ENCODE measurements around the gene EPN2.

Gene EPN2

GRCh38 chr17:19375732-19376131, 138.6 kb downstream of the EPN2 start:
- no peak for DNase-seq (ENCODE audit: insufficient read length, low spot score)
- peak; percentile 44 for FAIRE-seq

DNA sequence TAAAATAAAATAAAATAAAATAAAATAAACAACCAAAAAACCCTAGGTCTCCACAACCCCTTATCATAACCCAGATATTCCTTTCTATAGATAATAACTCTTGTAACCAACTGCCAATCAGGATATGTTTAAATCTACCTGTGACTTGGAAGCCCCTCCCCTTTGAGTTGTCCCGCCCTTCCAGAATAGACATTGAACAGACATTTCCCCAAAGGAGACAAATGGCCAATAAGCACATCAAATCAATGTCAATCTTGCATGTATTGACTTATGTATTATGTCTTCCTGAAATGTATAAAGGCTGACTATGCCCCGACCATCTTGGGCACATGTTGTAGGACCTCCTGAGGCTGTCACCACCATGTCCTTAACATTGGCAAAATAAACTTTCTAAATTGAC, 139.6 kb downstream of the EPN2 start:
- no peak for FAIRE-seq

DNA sequence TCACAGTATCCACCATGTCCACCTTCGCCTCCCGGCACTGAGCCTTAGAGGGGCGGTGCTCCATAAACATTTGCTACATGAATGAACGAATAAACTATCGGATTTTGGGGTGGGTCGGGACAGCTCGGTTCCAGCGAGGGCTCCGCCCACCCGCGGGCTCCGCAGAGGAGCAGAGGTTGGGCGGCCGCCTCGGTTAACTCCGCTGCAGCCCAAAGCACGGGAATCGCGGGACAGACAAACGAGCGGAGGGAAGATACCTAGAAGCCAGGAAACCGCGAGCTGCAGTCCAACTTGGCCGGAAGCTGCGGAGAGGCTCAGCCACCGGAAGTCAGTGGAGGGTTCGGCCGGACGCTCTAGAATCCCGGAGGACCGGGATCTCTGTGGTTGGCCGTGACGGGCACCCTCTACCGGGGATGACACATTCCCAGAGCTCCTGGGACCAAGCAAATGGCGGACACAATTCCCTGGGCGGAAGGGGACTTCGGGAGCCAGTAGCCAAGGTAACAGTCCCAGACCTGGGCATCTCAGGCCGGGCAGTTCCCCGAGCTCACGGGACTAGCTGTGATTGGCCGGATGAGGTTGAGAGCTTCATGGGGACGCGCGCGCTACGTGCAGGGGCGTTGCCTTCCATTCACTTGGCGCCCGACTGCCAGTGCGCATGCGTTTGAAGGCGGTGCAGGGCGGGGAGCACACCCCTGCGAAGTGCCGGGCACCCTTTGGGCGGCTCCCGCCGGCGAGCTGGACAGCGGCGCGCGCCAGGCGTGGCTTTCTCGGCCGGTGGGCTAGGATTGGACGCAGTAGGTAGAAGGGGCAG, 140.6 kb downstream of the EPN2 start:
- DNase-seq (ENCODE audit: insufficient read length, low spot score), result peak; percentile 100
- peak; percentile 100 for FAIRE-seq

More for the DNA sequence above, 139.6 kb downstream of the EPN2 start:
- no peak for DNase-seq (ENCODE audit: insufficient read length, low spot score)

DNA sequence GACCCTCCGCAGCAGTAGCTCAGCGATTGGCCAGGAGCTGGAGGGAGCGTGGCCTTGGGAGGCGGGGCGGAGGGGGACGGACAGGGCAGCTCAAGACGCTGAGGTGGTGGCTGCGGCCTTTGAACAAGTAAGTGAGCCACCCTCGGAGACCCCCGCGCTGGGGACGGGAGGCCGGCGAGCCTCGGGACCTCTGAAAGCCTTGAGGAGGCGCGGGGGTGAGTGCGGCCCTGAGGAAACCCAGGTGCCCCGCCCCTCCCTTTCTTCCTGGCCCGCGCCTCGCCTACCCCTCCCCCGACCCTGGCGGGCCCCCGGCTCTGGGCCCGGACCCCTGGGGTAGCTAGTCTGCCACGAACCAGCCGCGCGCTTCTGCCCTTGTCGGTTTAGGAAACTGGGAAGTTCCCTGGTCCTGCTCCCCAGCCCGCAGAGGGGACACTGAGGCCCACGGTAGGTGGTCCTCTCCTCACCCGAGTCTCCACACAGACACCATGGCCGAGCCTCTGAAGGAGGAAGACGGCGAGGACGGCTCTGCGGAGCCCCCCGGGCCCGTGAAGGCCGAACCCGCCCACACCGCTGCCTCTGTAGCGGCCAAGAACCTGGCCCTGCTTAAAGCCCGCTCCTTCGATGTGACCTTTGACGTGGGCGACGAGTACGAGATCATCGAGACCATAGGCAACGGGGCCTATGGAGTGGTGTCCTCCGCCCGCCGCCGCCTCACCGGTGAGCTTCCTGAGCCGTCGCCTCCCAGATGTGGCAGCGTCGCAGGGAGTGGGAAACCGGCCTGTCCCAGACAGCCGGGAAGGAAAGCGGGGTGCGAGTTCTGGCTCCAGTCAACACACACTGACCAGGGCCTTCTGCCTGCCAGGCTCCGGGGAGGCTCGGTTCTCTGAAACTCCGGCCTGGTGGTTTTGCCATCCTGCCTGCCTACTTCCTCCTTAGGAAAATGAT, 141.5 kb downstream of the EPN2 start, which contains the start of gene MAPK7:
TSS of gene MAPK7 (plus strand) at position 83 of the 945 bp plus-strand sequence. CDS start at position 486, 403 bp downstream.
- FAIRE-seq (peak; percentile 46), DNase-seq (ENCODE audit: insufficient read length, low spot score) (no peak)

- DNase-seq (ENCODE audit: insufficient read length, low spot score) (no peak), FAIRE-seq (peak; percentile 81)
Observed at GRCh38 chr17:19379361-19380065, 142.3 kb downstream of the EPN2 start.

GRCh38 chr17:19380481-19381301, 143.5 kb downstream of the EPN2 start:
- DNase-seq (ENCODE audit: insufficient read length, low spot score) (no peak), FAIRE-seq (no peak)

DNA sequence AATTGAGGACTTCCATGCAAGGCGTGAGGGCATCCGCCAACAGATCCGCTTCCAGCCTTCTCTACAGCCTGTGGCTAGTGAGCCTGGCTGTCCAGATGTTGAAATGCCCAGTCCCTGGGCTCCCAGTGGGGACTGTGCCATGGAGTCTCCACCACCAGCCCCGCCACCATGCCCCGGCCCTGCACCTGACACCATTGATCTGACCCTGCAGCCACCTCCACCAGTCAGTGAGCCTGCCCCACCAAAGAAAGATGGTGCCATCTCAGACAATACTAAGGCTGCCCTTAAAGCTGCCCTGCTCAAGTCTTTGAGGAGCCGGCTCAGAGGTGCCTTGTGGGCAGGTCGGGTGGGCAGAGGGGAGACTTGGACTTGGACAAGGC, 144.2 kb downstream of the EPN2 start:
- no peak for DNase-seq (ENCODE audit: insufficient read length, low spot score)
- FAIRE-seq, result no peak

- no peak for DNase-seq (ENCODE audit: insufficient read length, low spot score)
- FAIRE-seq, result no peak
Observed at GRCh38 chr17:19381741-19382444, 144.7 kb downstream of the EPN2 start.

DNA sequence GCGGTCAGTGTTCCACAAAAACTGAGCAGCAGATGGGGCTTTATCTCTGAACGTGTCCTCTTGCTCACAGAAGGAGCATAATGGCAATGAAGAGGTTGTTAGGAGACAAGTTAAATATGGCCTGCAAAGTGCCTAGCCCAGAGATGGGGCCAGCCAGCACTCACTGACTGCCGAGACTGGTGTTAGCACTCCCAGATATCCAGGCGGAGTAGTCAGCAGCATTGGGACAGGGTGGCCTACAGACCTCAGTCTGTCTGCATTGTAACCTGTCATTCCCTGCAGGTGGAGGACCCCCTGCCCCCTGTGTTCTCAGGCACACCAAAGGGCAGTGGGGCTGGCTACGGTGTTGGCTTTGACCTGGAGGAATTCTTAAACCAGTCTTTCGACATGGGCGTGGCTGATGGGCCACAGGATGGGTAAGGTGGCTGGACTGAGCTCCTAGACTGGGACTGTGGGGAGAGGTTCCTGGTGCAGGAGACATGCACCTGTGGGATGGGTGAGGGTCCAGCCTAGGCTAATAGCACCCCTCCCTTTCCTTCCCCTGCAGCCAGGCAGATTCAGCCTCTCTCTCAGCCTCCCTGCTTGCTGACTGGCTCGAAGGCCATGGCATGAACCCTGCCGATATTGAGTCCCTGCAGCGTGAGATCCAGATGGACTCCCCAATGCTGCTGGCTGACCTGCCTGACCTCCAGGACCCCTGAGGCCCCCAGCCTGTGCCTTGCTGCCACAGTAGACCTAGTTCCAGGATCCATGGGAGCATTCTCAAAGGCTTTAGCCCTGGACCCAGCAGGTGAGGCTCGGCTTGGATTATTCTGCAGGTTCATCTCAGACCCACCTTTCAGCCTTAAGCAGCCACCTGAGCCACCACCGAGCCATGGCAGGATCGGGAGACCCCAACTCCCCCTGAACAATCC, 145.6 kb downstream of the EPN2 start:
- DNase-seq (ENCODE audit: insufficient read length, low spot score) (no peak), FAIRE-seq (peak; percentile 81)

GRCh38 chr17:19383681-19384470, 146.7 kb downstream of the EPN2 start:
- FAIRE-seq (peak; percentile 49), DNase-seq (ENCODE audit: insufficient read length, low spot score) (no peak)

- peak; percentile 92 for FAIRE-seq
- no peak for DNase-seq (ENCODE audit: insufficient read length, low spot score)
Observed at GRCh38 chr17:19384723-19385391, 147.7 kb downstream of the EPN2 start.

- FAIRE-seq, result no peak
- no peak for DNase-seq (ENCODE audit: insufficient read length, low spot score)
Observed at GRCh38 chr17:19385521-19385983, 148.4 kb downstream of the EPN2 start.
